GM18907 (cell line): ENCODE data around the gene FOXN4.

Experiments
- ATAC-seq: cut with Tn5 transposase; IDR thresholded peaks from one replicate; pipeline ENCODE4 v1.9.1; 2021; ENCODE audit warnings: mild to moderate bottlenecking, moderate library complexity; ENCODE audit not compliant: unreplicated experiment

FOXN4 gene

DNA sequence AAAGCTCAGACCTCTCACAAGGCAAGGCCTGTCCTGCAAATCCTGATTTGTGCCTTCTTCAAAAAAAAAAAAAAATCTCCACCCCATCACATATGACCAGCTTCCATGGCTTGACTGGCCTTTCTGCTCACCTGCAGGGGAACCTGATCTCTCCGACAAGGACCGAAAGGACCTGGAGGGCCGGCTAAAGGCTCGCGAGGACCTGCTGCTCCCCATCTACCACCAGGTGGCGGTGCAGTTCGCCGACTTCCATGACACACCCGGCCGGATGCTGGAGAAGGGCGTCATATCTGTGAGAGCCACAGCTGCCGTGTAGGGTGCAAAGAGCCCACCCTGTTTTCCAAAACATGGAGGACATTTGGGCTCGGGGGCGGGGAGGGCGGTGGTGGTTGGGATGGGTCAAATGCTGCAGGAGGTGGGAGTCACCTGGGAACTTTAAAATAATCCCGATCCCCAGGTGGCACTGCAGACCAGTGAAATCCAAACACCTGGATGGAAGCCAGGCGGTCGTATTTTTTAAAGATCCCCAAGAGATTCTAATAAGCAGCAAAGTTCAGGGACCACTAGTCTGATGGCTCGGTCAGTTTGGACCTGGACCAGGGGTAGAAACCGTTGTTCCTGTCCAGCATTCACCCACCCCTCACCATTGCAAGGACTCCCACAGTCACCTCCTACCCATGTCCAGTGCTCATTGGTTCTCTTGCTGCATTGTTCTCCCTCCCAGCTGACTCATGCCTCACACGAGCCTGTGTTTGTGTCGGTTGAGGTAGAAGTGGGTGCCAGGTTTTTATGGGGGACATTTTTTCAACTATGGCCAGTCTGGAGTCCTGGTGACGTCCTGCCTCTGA is 44.8 kb downstream of the FOXN4 start:
- ATAC-seq = no peak

DNA sequence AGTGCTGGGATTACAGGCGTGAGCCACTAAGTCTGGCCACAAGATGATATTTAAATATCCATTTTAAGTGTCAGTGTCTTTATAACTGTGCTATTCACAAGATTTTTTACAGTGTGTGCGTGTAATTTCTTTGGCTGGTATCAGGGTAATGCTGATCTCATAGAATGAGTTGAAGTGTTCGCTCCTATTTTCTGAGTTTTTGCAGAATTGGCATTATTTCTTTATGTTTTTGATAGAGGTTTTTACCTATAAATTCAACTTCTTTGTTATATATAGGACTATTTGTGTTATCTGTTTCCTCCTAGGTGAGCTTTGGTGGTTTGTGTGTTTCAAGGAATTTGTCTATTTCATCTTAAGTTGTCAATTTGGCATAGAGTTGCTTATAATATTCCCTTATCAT is 45.6 kb downstream of the FOXN4 start:
- ATAC-seq = no peak

DNA sequence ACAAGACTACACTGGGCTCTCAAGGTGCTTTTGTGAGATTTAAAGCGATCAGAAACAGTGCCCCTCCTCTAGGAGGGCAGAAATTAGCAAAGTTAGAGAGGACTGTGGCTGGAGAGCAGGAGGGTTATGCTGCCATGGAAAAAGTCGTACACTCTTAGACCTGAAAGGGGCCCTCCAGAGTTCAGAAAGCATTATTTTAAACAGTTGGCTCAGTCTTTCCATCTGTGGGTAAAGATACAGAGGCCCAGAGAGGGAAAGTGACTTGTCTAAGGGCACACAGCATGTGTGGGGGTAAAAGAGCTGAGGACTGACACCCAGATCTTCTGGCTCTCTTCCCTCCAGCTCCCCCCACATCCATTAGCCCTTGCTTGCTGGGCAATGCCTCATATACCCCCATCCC is 47.1 kb downstream of the FOXN4 start:
- no peak for ATAC-seq

DNA sequence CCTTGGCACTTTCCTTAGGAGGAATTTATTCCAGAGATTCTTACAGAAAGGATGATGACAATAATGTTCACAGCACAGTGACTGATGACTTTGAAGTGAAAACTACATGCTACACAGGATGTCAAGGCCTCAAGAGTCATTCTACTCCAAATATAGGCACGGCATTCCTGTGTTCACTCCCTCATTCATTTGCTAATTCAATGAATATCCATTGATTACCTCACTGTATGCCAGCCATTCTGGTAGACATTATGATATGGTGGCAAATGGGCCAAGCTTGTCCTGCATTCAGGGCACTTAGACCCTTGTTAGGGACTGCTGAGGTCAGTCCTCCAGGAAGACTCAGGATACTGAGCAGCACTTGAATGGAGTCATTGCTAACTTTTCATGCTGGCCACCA is 48.0 kb downstream of the FOXN4 start:
- ATAC-seq = no peak

DNA sequence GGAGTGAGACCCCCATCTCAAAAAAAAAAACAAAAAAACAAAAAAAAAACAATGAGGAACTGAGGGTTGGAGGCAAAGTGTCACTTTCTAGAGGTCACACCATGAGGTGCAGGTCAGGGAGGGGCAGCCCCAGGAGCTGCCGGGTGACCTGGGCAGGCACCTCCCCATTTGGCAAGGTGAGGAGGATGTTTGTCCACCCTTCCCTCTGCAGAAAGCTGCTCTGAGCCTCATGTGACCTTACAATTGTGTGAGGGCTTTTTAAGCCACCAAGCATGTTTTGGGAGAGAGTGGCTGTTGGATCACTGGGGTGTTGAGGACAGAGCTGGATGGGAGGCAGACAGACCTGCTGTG is 49.6 kb downstream of the FOXN4 start:
- ATAC-seq = no peak

DNA sequence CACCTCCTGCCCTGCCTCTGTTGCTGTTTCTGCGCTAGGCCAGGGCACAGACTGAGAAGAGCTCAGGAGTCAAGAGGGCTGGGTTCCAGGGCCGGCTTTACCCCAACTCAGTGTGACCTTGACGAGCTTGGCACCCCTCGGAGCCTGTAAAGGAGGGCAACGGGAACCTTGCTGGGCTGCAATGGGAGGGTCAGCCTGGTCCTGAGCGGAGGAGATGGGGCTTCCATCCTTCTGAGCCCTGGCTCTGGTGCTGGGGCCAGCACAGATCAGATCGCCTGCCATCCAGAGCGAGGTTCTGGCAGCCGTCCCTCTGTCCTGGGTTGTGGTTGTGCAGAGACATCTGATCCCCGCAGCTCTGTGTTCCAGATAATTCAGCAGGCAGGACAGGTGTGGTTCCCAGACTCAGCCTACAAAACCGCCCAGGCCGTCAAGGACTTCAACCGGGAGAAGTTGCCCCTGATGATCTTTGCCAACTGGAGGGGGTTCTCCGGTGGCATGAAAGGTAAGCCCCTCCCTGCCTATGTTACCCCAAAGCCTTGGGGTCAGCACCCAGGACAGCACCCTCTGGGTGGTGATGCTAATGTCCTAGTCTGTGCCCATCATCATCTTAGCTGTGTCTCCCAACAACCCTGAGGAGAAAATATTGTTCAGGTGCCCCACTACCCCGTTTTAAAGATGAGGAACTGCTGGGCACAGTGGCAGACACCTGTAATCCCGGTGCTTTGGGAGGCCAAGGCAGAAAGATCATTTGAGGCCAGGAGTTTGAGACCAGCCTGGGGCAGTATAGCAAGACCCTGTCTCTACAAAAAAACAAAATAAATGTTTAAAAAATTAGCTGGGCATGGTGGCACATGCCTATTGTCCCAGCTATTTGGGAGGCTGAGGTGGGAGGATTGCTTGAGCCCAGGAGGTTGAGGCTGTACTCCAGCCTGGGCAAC is 50.2 kb downstream of the FOXN4 start:
- no peak for ATAC-seq

DNA sequence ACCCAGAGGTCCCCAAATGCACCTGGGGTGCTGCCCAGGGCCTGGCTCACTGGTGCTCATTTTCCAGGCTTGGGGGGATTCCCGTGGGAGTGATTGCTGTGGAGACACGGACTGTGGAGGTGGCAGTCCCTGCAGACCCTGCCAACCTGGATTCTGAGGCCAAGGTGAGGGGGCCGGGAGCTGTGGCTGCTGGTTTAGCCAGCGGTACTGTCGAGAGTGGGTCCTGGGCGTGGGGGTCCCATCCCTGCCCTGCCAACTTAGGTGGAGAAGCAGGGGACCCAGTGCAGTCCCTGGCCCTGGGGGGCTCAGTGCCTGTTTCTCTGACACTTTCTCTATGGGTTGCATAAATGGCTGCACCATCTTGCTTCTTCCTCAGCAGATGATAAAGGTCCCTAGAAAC is 50.9 kb downstream of the FOXN4 start:
- ATAC-seq = no peak

DNA sequence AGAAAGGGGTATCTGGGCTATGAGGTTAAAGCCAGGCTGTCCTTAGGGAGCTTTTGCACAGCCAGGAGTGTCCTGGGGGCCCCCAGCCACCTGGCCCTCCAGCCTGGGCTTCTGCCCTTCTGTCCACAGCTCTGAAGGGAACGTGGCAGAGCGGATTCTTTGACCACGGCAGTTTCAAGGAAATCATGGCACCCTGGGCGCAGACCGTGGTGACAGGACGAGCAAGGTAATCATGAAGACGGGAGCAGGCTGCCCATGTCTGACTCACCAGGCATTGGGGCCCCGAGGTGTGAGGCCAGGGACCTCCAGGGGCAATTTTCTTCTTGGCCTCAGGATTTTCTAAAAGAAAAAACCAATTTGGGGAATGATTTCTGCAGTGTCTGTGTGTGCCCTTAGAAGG is 53.1 kb downstream of the FOXN4 start:
- ATAC-seq = no peak

DNA sequence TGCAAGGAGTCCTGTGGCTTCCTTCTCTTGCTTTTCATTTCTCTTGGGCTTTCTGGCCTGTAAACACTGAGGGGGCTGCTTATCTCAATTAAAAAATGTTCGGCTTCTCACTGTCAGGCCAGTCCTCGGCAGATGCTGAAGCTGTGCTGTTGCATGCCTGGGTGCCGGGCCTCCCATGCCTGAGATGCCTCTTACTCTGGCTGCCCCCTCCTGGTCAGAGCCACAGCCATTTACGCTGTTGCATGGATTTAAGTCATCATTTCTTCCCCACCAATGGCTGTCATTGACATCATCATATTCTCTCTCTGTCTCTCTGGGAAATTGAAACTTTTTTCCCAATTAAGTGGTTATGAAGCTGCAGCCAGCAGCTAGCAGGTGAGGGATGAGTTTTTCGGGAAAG is 53.7 kb downstream of the FOXN4 start:
- no peak for ATAC-seq

DNA sequence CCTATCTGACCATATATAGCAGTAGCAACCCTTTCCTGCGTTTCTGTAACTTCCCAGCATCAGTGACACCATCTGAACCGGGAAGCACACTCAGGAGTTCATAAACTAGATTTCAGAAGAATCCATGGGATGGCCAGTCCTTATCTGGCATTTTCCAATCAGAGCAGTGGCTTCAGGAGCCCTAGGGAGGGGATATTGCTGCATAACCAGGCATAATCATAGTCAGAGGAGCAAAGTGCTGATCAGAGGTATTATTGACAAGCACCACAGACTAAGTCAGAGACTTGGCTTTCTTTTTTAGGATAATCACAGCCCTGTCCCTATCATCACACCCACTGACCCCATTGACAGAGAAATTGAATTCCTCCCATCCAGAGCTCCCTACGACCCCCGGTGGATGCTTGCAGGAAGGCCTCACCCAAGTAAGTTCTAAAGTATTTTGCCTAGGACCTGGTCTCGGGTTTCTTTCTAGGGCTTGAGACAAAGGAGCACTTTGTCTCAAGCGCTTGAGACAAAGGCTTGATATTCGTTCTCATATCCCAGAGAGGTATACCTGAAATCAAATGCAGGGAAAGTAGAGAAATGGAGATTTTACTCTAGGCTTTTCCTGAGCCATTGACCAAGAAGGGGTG is 55.1 kb downstream of the FOXN4 start:
- no peak for ATAC-seq

DNA sequence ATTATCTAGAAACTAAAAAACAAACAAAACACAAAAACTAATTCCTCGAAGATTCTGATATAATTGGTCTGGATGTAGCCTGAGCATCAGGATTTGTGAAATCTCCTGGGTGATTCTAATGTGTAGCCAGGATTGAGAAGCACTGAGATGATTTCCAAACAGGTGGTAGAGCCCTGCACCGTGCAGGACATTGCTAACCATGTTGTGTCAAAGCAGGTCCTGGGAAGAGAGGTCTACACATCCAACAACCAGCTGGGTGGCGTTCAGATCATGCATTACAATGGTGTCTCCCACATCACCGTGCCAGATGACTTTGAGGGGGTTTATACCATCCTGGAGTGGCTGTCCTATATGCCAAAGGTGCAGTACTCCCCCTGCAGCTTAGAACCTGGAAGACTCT is 56.3 kb downstream of the FOXN4 start:
- no peak for ATAC-seq

DNA sequence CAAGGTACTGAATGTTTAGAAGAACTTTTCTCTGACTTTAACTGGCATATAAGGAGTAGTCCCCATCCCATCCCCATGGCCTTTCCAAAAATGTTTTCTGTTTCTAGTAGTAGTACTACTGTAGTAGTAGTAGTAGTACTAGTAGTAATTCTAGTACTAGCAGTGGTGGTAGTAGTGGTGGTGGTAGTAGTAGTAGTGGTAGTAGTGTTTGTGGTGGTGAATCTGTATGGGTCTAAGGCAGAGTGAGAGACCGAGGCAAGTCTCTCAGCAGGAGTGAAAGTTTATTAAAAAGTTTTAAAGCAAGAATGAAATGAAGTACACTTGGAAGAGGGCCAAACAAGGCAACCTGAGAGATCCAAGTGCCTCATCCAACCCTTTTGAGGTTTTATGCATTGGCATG is 58.6 kb downstream of the FOXN4 start:
- no peak for ATAC-seq

DNA sequence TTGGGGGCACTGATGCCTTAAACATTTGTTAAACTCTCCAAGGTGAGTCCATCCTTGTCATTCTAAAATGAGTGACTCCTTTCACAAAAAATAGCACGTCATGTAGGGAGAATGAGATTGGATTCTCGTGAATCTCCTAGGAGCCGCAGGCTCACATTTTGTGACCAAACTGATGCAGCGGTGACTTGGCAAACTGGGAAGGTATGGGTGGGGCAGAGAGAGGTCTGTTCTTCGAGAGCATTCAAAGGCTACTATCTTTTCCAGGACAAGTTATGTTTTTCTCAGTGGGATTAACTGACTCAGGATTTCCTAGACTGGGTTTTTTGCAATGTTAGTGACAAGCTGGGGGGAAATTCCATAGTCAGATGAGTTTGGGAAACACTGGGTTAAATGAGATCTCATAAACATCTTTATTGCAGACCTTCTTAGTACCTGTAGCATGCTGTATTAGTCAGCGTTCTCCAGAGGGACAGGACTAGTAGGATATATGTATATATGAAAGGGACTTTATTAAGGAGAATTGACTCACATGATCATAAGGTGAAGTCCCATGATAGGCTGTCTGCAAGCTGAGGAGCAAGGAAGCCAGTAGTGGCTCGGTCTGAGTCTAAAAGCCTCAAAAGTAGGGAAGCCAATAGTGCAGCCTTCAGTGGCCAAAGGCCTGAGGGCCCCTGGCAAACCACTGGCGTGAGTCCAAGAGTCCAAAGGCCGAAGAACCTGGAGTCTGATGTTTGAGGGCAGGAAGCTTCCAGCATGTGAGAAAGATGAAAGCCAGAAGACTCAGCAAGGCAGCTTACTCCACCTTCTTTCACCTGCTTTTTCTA is 61.0 kb downstream of the FOXN4 start:
- ATAC-seq = no peak

DNA sequence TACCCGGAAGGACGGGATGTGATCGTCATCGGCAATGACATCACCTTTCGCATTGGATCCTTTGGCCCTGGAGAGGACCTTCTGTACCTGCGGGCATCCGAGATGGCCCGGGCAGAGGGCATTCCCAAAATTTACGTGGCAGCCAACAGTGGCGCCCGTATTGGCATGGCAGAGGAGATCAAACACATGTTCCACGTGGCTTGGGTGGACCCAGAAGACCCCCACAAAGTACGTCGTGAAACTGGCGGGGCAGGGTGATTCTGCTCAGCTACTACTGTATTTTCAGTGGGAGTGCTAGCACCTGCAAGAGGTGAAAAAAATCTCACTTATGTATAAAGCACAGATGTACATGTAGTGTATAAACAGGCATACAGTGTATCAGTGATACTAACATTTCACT is 62.9 kb downstream of the FOXN4 start:
- no peak for ATAC-seq

DNA sequence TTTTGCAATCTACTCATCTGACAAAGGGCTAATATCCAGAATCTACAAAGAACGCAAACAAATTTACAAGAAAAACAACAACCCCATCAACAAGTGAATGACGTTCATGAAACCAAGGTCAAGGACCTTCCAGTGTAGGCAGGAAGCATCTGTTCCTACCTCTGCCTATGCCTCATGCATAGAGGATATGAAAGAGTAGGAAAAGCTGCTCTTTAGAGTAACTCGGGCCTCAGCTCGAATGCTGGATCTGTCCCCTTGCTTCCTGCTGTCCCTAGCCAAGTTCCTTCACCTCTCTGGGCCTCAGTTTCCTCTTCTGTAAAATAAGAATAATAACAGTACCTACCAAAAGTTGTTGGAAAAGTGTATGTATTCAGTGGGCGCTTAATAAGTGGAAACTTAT is 65.0 kb downstream of the FOXN4 start:
- ATAC-seq = no peak

DNA sequence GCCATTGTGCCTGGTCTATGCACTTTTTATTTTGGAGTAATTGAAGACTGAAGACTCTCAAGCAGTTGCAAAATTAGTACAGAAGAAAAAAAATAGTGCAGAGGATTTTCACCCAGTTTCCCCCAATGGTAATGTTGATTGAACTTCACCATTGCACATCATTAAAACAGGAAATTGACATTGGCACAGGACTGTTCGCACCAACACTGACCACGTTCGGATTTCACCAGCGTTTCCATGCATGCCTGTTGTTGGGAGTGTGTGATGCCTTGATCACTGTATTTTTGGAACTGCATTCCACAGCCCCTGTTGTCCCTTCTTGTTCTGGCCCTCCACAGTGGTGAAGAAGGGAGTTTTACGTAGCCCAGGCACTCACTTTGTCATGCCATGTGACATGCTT is 67.1 kb downstream of the FOXN4 start:
- ATAC-seq = no peak

DNA sequence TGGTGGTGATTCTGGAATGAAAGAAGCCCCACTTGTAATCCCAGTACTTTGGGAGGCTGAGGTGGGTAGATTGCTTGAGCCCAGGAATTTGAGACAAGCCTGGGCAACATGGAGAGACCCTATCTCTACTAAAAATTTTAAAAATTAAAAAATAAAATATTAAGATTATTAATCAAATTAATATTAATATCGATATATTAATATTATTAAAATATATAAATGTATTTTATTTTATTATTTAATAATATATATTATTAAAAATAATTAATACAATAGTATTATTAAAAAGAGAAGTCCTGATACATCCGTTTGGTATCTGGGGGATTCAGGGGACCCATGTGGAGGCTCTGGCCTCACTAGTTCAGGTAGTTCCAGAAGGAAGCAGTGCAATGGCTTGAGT is 68.7 kb downstream of the FOXN4 start:
- ATAC-seq = no peak

DNA sequence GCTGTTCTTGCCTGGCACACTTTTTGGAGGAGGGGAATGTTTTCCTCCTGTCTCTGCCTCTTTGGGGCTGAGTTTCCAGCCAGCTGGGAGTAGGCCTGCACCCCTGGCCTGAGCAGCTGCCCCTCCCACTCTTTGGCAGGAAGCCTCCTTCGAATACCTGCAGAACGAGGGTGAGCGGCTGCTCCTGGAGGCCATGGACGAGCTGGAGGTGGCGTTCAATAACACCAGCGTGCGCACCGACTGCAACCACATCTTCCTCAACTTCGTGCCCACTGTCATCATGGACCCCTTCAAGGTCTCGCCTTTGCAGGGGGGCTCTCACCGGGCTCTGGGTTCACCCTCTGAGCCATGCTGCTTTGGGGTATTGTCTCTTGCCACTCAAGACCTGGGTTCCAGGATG is 69.4 kb downstream of the FOXN4 start:
- no peak for ATAC-seq

DNA sequence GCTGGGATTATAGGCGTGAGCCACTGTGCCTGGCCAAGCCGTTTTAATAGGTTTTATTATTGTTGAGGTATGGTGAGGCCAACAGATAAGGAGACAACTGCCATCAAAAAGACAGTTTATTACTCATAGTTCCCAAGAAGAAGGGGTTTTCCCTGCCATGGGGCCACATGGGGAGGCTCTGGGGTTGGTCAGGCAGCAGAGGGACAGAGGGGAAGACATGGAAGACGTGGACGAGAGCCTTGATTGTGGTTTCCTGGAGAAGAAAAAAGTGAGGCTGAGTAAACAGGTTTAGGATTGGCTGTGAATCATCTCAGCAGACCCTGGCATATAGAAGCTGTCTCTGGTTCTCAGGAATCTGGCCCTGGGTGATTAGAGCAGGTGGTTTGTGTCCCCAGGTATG is 69.9 kb downstream of the FOXN4 start:
- no peak for ATAC-seq

DNA sequence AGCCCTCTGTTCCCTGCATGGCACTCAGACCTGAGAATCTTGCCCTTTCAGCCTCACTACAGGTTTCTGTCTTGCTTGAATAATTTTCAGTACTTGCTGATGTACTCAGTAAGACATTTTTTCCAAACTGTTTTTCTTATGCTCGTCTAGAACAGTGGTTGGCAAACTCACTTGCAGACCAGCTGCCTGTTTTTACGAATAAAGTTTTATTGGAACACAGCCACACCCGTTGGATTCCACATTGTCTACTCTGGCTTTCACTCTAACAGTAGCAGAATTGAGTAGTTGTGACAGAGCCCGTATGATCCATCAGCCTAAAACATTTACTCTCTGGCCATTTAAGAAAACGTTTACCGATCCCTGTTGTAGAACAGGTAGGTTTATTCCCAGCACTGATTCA is 72.8 kb downstream of the FOXN4 start:
- ATAC-seq = no peak

DNA sequence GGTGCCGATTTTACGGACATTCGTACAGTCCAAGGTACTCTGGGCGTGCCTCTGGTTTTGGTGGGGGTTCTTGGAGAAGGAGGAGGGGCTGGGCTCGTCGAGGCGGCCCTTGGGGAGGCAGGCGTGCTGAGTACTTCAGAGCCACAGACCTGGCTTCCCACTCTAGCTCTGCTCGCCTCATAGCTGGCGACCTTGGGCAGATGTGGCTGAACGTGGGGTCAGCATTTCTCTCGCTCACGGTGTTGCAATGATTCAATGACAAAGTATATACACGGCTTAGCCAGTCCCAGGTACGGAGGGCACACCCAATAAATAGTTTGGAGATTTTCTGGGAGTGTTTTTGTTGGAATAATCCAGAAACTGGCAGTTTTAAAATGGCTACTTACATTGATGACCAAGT is 75.1 kb downstream of the FOXN4 start:
- ATAC-seq = no peak
